HG02852 (cell line): ENCODE results near the gene KRTAP10-10.
"Not testable (repeated sequence)": the region's sequence is repeated elsewhere in the genome, so short reads cannot be mapped to it uniquely, and the experiment has no call there.

ENCODE experiments used
- ATAC-seq: cut with Tn5 transposase; IDR thresholded peaks from one replicate; pipeline ENCODE4 v1.9.1; 2021; ENCODE audit warnings: mild to moderate bottlenecking, moderate library complexity; ENCODE audit not compliant: unreplicated experiment

KRTAP10-10 gene

DNA sequence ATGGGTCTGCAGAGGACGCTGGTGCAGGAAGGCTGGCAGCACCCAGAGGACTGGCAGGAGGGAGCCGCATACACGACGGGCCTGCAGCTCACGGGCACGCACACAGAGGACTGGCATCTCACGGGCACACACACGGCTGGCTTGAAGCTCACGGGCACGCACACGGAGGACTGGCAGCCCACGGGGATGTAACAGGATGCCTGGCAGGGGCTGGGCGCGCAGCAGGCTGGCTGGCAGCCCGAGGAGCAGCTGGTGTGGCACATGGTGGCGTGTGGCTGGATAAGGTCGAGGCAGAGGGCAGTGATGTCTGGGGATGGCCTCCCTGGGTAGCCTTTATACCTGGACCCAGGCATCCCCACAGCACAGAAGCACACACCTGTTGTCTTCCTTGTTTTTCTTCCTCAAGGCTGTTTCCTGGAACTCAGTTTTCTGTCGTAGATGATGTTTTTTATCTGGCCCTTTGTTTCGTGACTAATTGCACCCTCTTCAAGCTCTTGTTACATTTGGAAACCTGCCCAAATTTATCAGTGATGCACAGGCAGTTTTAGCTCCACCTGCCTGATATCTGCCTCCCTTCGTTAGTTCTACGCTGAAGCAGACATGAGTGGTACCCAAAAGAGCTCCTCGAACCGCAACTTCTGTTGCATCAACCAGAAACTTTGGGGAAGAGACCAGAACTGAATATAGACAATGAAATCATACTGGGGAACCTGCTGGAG lies 44.9 kb downstream of the KRTAP10-10 start, which contains the start of gene KRTAP12-1:
Gene KRTAP12-1, minus strand, starts transcription at position 303 of the 719 bp plus-strand sequence. Its CDS starts 40 bp downstream, at position 263.
- ATAC-seq: no peak

DNA sequence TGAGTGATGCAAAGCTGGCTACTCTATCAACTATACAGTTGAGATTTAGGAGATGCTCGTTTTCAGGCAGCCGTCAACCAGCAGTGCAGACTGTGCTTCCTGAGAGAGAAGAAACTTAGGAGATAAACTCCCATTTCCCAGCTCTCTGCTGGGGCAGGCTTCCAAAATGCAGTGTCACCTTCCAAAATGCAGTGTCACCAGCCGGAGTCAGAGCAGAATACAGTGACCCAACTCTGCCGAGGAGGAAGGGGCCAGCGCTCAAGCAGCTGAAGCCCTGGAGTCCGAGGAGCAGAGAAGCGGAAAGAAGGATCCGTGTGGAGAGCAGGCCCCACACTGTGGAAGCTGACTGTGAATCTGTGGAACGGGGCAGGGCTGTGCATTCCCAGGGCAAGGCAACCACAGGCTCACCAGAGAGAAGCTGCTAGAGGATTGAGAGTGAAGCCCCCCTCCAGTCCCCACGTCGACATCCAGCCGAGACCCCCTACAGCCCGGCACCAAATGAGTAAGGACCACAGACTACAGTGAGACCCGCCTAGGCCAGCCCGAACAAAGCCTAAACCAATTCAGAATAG lies 45.5 kb downstream of the KRTAP10-10 start:
- no peak for ATAC-seq

DNA sequence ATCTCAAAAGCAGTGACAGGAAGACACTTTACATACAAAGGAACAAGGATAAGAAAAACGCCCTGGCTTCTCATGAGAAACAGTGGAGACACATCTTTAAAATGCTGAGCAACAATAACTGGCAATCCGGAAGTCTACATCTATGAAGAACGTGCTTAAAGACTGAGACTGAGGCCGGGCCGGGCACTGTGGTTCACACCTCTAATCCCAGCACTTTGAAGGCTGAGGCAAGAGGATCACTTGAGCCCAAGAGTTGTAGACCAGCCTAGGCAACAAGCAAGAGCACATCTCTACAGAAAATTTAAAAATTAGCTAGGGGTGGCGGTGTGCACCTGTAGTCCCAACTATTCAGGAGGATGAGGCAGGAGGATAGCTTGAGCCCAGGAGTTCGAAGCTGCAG lies 46.9 kb downstream of the KRTAP10-10 start:
- no peak for ATAC-seq

GRCh38 chr21:44684483-44684882 lies 47.3 kb downstream of the KRTAP10-10 start:
- no peak for ATAC-seq

- ATAC-seq: not testable (repeated sequence)
Measured at GRCh38 chr21:44685050-44685449, 47.9 kb downstream of the KRTAP10-10 start.

GRCh38 chr21:44686000-44686781 lies 49.0 kb downstream of the KRTAP10-10 start:
- no peak for ATAC-seq

GRCh38 chr21:44686843-44687561 lies 49.8 kb downstream of the KRTAP10-10 start:
- ATAC-seq: no peak

GRCh38 chr21:44687671-44688070 lies 50.5 kb downstream of the KRTAP10-10 start:
- no peak for ATAC-seq
